HL-60 (cell line): ENCODE results near the gene MBD2.

ENCODE experiments used
- GABPA ChIP-seq: IDR thresholded peaks from 2 replicates; pipeline ENCODE4 v1.6.1; 2012; ENCODE audit warnings: low read depth
- POLR2AphosphoS5 ChIP-seq: IDR thresholded peaks from 2 replicates; pipeline ENCODE4 v1.6.1; 2012; ENCODE audit warnings: low read depth
- SPI1 ChIP-seq: IDR thresholded peaks from 2 replicates; pipeline ENCODE4 v1.6.1; 2012; ENCODE audit warnings: low read depth, mild to moderate bottlenecking, borderline replicate concordance
- TF ChIP-seq, protein P1 (sequence below): IDR thresholded peaks from one replicate; pipeline ENCODE4 v1.5.1; 2011; ENCODE audit warnings: low read length, control low read depth, inconsistent platforms; ENCODE audit not compliant: insufficient read depth
- TF ChIP-seq, protein P2 (sequence below): IDR thresholded peaks from 2 replicates; pipeline ENCODE4 v1.6.1; 2012; ENCODE audit warnings: low read depth; ENCODE audit not compliant: insufficient replicate concordance

DNA sequence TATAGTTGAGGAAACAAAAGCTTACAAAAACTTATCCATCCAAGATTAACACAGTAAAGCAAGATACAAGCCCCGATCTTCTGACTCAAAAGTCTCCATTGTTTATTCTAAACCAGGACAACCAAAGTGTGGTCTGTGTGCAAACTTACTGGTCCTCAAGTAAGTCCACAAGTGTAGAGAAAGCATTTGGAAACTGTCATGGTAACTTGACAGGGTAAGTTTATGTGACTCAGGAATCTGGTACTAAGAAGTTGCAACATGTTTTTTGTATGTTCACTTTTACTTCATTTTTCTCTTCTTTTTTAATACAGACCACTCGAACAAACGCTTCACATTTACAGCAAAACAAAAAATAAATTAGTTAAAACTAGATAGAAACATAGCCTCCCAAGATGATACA is 9.4 kb downstream of the MBD2 start:
- TF ChIP-seq, protein P1, sequence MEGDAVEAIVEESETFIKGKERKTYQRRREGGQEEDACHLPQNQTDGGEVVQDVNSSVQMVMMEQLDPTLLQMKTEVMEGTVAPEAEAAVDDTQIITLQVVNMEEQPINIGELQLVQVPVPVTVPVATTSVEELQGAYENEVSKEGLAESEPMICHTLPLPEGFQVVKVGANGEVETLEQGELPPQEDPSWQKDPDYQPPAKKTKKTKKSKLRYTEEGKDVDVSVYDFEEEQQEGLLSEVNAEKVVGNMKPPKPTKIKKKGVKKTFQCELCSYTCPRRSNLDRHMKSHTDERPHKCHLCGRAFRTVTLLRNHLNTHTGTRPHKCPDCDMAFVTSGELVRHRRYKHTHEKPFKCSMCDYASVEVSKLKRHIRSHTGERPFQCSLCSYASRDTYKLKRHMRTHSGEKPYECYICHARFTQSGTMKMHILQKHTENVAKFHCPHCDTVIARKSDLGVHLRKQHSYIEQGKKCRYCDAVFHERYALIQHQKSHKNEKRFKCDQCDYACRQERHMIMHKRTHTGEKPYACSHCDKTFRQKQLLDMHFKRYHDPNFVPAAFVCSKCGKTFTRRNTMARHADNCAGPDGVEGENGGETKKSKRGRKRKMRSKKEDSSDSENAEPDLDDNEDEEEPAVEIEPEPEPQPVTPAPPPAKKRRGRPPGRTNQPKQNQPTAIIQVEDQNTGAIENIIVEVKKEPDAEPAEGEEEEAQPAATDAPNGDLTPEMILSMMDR, result no peak
- TF ChIP-seq, protein P2, sequence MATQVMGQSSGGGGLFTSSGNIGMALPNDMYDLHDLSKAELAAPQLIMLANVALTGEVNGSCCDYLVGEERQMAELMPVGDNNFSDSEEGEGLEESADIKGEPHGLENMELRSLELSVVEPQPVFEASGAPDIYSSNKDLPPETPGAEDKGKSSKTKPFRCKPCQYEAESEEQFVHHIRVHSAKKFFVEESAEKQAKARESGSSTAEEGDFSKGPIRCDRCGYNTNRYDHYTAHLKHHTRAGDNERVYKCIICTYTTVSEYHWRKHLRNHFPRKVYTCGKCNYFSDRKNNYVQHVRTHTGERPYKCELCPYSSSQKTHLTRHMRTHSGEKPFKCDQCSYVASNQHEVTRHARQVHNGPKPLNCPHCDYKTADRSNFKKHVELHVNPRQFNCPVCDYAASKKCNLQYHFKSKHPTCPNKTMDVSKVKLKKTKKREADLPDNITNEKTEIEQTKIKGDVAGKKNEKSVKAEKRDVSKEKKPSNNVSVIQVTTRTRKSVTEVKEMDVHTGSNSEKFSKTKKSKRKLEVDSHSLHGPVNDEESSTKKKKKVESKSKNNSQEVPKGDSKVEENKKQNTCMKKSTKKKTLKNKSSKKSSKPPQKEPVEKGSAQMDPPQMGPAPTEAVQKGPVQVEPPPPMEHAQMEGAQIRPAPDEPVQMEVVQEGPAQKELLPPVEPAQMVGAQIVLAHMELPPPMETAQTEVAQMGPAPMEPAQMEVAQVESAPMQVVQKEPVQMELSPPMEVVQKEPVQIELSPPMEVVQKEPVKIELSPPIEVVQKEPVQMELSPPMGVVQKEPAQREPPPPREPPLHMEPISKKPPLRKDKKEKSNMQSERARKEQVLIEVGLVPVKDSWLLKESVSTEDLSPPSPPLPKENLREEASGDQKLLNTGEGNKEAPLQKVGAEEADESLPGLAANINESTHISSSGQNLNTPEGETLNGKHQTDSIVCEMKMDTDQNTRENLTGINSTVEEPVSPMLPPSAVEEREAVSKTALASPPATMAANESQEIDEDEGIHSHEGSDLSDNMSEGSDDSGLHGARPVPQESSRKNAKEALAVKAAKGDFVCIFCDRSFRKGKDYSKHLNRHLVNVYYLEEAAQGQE, result no peak
- no peak for TF ChIP-seq POLR2AphosphoS5
- TF ChIP-seq SPI1, result no peak
- no peak for TF ChIP-seq GABPA
